Liver (tissue), 9 donors: ENCODE measurements around the gene FGG. TPM values are rescaled to one million over a fixed set of nuclear protein-coding genes. Genes with fewer than 3 reads are reported as not detected.

Experiments used
- DNase-seq: peaks from one replicate; pipeline ENCODE4 v3.0.0-alpha.2; 2017; ENCODE audit warnings: low spot score
- H3K27ac ChIP-seq, 2 donors: one replicate each; pipeline ENCODE4 v1.7.0; 2013; ENCODE audit warnings: inconsistent platforms in 2 of 2, low read length in 2 of 2, control low read depth in 1 of 2, low read depth in 1 of 2, mild to moderate bottlenecking in 1 of 2
- H3K27me3 ChIP-seq, 4 donors: one replicate each; pipeline versions ENCODE4 v1.6.1 to v1.7.0; 2013; ENCODE audit warnings: low read length in 3 of 4, inconsistent platforms in 1 of 4, mild to moderate bottlenecking in 1 of 4, moderate library complexity in 1 of 4; ENCODE audit not compliant: control insufficient read depth in 4 of 4, insufficient read depth in 4 of 4
- H3K36me3 ChIP-seq, 4 donors: one replicate each; pipeline versions ENCODE4 v1.6.1 to v1.7.0; 2013; ENCODE audit warnings: low read length in 3 of 4, mild to moderate bottlenecking in 3 of 4, low read depth in 1 of 4, moderate library complexity in 1 of 4; ENCODE audit not compliant: control insufficient read depth in 4 of 4, insufficient read depth in 3 of 4
- H3K4me1 ChIP-seq, 4 donors: one replicate each; pipeline versions ENCODE4 v1.6.1 to v1.7.0; 2013; ENCODE audit warnings: low read length in 3 of 4, mild to moderate bottlenecking in 3 of 4, moderate library complexity in 1 of 4; ENCODE audit not compliant: control insufficient read depth in 4 of 4, insufficient read depth in 4 of 4
- H3K4me3 ChIP-seq, 3 donors: one replicate each; pipeline versions ENCODE4 v1.6.1 to v1.7.0; 2013; ENCODE audit warnings: low read length in 3 of 3, control low read depth in 1 of 3, low read depth in 1 of 3, mild to moderate bottlenecking in 1 of 3
- H3K9ac ChIP-seq, 2 donors: one replicate each; pipeline ENCODE4 v1.7.0; 2013; ENCODE audit warnings: low read length in 2 of 2, mild to moderate bottlenecking in 2 of 2, moderate library complexity in 2 of 2, control low read depth in 1 of 2, low read depth in 1 of 2
- H3K9me3 ChIP-seq, 4 donors: one replicate each; pipeline versions ENCODE4 v1.6.1 to v1.7.0; 2013; ENCODE audit warnings: low read length in 3 of 4; ENCODE audit not compliant: control insufficient read depth in 4 of 4
- ATF3 ChIP-seq: IDR thresholded peaks from 2 replicates; pipeline ENCODE4 v1.6.1; 2016; ENCODE audit warnings: antibody characterized with exemption
- CTCF ChIP-seq: fragments of 150-350 bp; IDR thresholded peaks from 2 replicates; pipeline ENCODE4 v1.5.1; 2017; ENCODE audit warnings: improper control_type of control experiment, low read depth, low read length; ENCODE audit not compliant: missing input control
- EGR1 ChIP-seq, 2 donors: IDR thresholded peaks; 2 replicates each; pipeline ENCODE4 v1.6.1; 2016 to 2018; ENCODE audit warnings: antibody characterized with exemption in 2 of 2, low read depth in 2 of 2
- FOXA1 ChIP-seq: IDR thresholded peaks from 2 replicates; pipeline ENCODE4 v1.6.1; 2016; ENCODE audit warnings: antibody characterized with exemption
- FOXA2 ChIP-seq: IDR thresholded peaks from 2 replicates; pipeline ENCODE4 v1.6.1; 2016; ENCODE audit warnings: antibody characterized with exemption
- GABPA ChIP-seq, 2 donors: IDR thresholded peaks in 1 of 2; conservative IDR thresholded peaks in 1 of 2; 2 replicates each; pipeline ENCODE4 v1.6.1; 2016; ENCODE audit warnings: antibody characterized with exemption in 2 of 2, mild to moderate bottlenecking in 1 of 2, moderate library complexity in 1 of 2
- HNF4A ChIP-seq, 2 donors: conservative IDR thresholded peaks; 2 replicates each; pipeline ENCODE4 v1.6.1; 2016; ENCODE audit warnings: antibody characterized with exemption in 2 of 2, mild to moderate bottlenecking in 2 of 2
- HNF4G ChIP-seq: IDR thresholded peaks from 2 replicates; pipeline ENCODE4 v1.6.1; 2016; ENCODE audit warnings: antibody characterized with exemption
- JUND ChIP-seq, 2 donors: IDR thresholded peaks; 2 replicates each; pipeline ENCODE4 v1.6.1; 2016; ENCODE audit warnings: antibody characterized with exemption in 2 of 2
- RXRA ChIP-seq, 2 donors: IDR thresholded peaks; 2 replicates each; pipeline ENCODE4 v1.6.1; 2017 to 2018; ENCODE audit warnings: antibody characterized with exemption in 2 of 2, mild to moderate bottlenecking in 1 of 2
- SP1 ChIP-seq: IDR thresholded peaks from 2 replicates; pipeline ENCODE4 v1.6.1; 2018; ENCODE audit warnings: antibody characterized with exemption, mild to moderate bottlenecking
- TAF1 ChIP-seq: conservative IDR thresholded peaks from 2 replicates; pipeline ENCODE4 v1.6.1; 2016; ENCODE audit warnings: antibody characterized with exemption, mild to moderate bottlenecking
- ZBTB33 ChIP-seq: IDR thresholded peaks from 2 replicates; pipeline ENCODE4 v1.6.1; 2016; ENCODE audit warnings: antibody characterized with exemption
- WGBS: extraction: QIAGEN DNeasy Blood & Tissue Kit; methylation state at CpG from one replicate; pipeline ENCODE4 v1.1.7; 2013; 5-methylcytosine and 5-hydroxymethylcytosine counted together
- polyA plus RNA-seq, 2 donors: library from polyadenylated mRNA; stranded (reverse) in 1 of 2; unstranded in 1 of 2; fragments of 200-250 nt in 1 of 2; fragments of >200 nt in 1 of 2; fragmentation: Nextera tagmentation in 1 of 2; extraction: Ambion mirVana in 1 of 2; gene quantifications; one replicate each; pipeline versions ENCODE4 v1.2.1 to v1.2.3, GENCODE V29; 2013 to 2015
- total RNA-seq, 2 donors: library from RNA; depleted of rRNA; stranded (reverse); fragments of >200 nt; gene quantifications; one replicate each; pipeline ENCODE4 v1.2.3, GENCODE V29; 2014
- TF ChIP-seq, protein P1 (sequence below): IDR thresholded peaks from 2 replicates; pipeline ENCODE4 v1.6.1; 2016; ENCODE audit warnings: antibody characterized with exemption, mild to moderate bottlenecking
- TF ChIP-seq, protein P2 (sequence below): IDR thresholded peaks from 2 replicates; pipeline ENCODE4 v1.6.1; 2016; ENCODE audit warnings: antibody characterized with exemption
- donor health status: healthy.
- donor health status: healthy.
- donor health status: healthy.
- donor health status: healthy.
- donor health status: healthy.

FGG gene
- total and polyA plus RNA-seq, 4 donors = 7,404 to 20,700 (median 15,071) TPM

GRCh38 chr4:154603033-154603943 lies 9.2 kb downstream of the FGG start:
- TF ChIP-seq EGR1 (IDR thresholded peaks at IDR 0.05; ENCODE audit: low read depth in 2 of 2) (peak in 1 of 2 donors; percentile 1), GABPA (IDR thresholded peaks at IDR 0.05 in 1 of 2, conservative IDR thresholded peaks at IDR 0.05 in 1 of 2) (no peak), SP1 (peak; percentile 34), TAF1 (no peak), ATF3 (no peak), FOXA1 (no peak), HNF4A (conservative IDR thresholded peaks at IDR 0.05) (peak in 1 of 2 donors; percentile 14)
- TF ChIP-seq, protein P1, sequence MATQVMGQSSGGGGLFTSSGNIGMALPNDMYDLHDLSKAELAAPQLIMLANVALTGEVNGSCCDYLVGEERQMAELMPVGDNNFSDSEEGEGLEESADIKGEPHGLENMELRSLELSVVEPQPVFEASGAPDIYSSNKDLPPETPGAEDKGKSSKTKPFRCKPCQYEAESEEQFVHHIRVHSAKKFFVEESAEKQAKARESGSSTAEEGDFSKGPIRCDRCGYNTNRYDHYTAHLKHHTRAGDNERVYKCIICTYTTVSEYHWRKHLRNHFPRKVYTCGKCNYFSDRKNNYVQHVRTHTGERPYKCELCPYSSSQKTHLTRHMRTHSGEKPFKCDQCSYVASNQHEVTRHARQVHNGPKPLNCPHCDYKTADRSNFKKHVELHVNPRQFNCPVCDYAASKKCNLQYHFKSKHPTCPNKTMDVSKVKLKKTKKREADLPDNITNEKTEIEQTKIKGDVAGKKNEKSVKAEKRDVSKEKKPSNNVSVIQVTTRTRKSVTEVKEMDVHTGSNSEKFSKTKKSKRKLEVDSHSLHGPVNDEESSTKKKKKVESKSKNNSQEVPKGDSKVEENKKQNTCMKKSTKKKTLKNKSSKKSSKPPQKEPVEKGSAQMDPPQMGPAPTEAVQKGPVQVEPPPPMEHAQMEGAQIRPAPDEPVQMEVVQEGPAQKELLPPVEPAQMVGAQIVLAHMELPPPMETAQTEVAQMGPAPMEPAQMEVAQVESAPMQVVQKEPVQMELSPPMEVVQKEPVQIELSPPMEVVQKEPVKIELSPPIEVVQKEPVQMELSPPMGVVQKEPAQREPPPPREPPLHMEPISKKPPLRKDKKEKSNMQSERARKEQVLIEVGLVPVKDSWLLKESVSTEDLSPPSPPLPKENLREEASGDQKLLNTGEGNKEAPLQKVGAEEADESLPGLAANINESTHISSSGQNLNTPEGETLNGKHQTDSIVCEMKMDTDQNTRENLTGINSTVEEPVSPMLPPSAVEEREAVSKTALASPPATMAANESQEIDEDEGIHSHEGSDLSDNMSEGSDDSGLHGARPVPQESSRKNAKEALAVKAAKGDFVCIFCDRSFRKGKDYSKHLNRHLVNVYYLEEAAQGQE = no peak
- TF ChIP-seq, protein P2, sequence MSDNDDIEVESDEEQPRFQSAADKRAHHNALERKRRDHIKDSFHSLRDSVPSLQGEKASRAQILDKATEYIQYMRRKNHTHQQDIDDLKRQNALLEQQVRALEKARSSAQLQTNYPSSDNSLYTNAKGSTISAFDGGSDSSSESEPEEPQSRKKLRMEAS = no peak
- WGBS = 45% methylated on average over 6 of the region's 6 CpGs
- Histone ChIP-seq H3K27me3 (no peaks in the 10 kb centered on the region), H3K9me3 (no peaks in the 10 kb centered on the region), H3K4me3 (peak overlapping the region in 1 of 3 donors; percentile 12), H3K36me3 (peaks cover under 1 to 26% (median 12%) of the 10 kb centered on the region in 4 donors), H3K27ac (peak overlapping the region; percentile 33 to 47), H3K9ac (no peak overlapping the region), H3K4me1 (peaks cover 0 to 14% (median 9%) of the 10 kb centered on the region in 4 donors)
- DNase-seq = no peak

- Histone ChIP-seq H3K9me3 (no peaks in the 10 kb centered on the region), H3K4me3 (no peak overlapping the region), H3K4me1 (peaks cover 0 to 21% (median 9%) of the 10 kb centered on the region in 4 donors), H3K36me3 (peaks cover 0 to 21% (median 7%) of the 10 kb centered on the region in 4 donors), H3K9ac (no peak overlapping the region), H3K27me3 (no peaks in the 10 kb centered on the region), H3K27ac (peak overlapping the region; percentile 33 to 47)
- WGBS = 18% methylated on average over 1 of the region's 1 CpG
- no peak for DNase-seq
- TF ChIP-seq RXRA (IDR thresholded peaks at IDR 0.05) = no peak
- TF ChIP-seq FOXA1 = no peak
- TF ChIP-seq FOXA2 = no peak
- TF ChIP-seq EGR1 (IDR thresholded peaks at IDR 0.05; ENCODE audit: low read depth in 2 of 2) = peak in 1 of 2 donors; percentile 32
- TF ChIP-seq, protein P1 = no peak
- TF ChIP-seq CTCF = no peak
- TF ChIP-seq HNF4A (conservative IDR thresholded peaks at IDR 0.05) = no peak
- peak; percentile 40 for TF ChIP-seq SP1
- TF ChIP-seq ZBTB33 = no peak
- peak; percentile 26 to 83 for TF ChIP-seq JUND (IDR thresholded peaks at IDR 0.05)
- TF ChIP-seq, protein P2 = no peak
- TF ChIP-seq HNF4G = peak; percentile 5
- no peak for TF ChIP-seq TAF1
- TF ChIP-seq ATF3 = peak; percentile 49
- no peak for TF ChIP-seq GABPA (IDR thresholded peaks at IDR 0.05 in 1 of 2, conservative IDR thresholded peaks at IDR 0.05 in 1 of 2)
These were observed 9.9 kb downstream of the FGG start for GRCh38 chr4:154602404-154603020.
